Amniotic stem cell (primary cell): ENCODE results near the gene PSMB4.

Experiments
- DNase-seq: peaks from one replicate; lab custom pipeline; 2025; lab: John Stamatoyannopoulos, UW

Gene PSMB4

DNA sequence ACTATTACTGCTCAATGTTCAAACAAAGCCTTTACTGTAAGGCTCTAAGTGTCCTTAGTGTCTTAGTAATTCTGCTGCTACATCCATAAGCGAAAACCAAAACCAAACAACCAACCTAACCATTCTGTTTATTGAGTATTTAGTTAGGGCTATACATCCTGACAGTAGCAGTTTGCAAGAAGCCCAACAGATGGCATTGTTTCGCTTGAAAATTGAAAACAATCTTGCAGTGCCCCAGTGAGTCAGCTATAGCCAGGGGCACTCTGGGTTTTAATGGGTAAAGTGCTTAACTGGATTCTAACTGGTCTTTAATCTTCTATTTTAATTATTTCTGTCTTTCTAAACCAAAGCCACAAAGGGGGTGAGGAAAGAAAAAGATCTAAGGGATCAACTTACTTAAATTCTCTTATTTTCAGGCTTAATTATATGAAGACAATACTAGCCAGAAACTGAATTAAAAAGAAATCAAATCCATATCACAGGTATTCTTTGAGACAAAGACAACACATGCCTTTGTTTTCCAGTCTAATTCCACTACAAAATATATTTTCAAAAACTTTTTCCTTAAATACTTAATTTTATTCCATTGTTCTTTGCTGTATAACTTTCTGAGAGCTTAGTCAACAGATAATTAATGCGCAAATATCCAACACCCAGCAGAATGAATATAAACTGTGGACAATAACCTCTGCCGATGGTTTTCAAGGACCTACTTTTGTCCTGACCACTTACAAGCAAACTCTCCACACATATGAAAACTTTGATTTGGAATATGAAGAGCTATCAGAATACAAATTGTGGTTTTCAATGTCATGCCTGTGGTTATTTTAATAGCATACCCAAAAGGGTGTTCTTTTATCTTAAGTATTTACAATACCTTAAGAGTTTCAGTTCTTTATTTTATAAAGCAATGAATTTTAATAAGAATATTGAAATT is 44.7 kb downstream of the PSMB4 start:
- peak; percentile 71 for DNase-seq

DNA sequence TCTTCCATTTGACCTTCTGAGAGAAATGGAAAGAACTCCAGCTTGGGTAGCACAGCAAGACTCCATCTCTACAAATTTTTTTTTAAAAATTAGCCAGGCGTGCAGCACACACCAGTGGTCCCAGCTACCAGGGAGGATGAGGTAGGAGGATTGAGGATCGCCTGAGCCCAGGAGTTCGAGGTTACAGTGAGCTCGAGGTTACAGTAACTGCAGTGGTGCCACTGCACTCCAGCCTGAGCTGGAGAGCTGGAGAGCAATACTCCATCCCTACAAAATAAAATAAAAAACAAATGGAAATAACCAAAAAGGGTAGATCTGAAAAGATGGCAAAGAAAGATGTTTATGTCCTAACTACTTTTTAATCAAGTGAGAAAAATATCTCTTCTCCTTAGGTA is 45.4 kb downstream of the PSMB4 start:
- no peak for DNase-seq

DNA sequence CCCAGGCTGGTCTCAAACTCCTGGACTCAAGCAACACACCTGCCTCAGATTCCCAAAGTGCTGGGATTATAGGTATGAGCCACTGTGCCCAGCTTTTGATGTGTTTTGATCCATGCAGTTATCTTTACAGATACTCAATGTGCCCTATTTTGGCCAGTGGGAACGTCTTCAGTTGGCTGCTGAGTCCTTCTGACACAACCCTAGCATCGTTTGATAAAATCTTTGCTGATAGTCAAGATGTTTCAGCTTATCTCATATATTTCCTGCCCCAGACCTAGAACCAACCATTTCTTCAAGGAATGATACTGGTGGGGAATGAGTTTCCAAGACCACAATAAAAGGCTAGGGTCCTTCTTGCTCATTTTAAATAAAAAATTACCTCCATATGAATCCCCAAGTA is 48.3 kb downstream of the PSMB4 start:
- DNase-seq = no peak
